VCaP (cell line): Measurements from ENCODE around the gene NAGPA.

Experiments used
- H3K27ac ChIP-seq: fragments of 450-650 bp; 2 replicates; pipeline ENCODE4 v1.5.1; 2017
- TF ChIP-seq, protein P1 (sequence below): fragments of 450-650 bp; conservative IDR thresholded peaks from 2 replicates; pipeline ENCODE4 v1.5.1; 2017; ENCODE audit warnings: mild to moderate bottlenecking, moderate library complexity

The NAGPA gene

DNA sequence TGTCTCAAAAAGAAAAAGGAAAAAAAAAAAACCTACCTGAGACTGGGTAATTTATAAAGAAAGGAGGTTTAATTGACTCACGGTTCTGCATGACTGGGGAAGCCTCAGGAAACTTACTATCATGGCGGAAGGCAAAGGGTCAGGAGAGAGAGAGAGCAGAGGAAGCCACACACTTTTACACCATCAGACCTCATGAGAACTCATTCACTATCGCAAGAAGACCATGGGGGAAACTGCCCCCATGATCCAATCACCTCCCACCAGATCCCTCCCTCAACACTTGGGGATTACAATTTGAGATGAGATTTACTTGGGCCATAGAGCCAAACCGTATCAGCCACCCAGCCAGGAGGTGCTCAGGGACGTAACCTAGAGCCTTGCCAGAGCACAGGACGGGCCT is 20.8 kb downstream of the NAGPA start:
- TF ChIP-seq, protein P1, sequence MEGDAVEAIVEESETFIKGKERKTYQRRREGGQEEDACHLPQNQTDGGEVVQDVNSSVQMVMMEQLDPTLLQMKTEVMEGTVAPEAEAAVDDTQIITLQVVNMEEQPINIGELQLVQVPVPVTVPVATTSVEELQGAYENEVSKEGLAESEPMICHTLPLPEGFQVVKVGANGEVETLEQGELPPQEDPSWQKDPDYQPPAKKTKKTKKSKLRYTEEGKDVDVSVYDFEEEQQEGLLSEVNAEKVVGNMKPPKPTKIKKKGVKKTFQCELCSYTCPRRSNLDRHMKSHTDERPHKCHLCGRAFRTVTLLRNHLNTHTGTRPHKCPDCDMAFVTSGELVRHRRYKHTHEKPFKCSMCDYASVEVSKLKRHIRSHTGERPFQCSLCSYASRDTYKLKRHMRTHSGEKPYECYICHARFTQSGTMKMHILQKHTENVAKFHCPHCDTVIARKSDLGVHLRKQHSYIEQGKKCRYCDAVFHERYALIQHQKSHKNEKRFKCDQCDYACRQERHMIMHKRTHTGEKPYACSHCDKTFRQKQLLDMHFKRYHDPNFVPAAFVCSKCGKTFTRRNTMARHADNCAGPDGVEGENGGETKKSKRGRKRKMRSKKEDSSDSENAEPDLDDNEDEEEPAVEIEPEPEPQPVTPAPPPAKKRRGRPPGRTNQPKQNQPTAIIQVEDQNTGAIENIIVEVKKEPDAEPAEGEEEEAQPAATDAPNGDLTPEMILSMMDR, result no peak
- H3K27ac ChIP-seq, result no peak overlapping the region

DNA sequence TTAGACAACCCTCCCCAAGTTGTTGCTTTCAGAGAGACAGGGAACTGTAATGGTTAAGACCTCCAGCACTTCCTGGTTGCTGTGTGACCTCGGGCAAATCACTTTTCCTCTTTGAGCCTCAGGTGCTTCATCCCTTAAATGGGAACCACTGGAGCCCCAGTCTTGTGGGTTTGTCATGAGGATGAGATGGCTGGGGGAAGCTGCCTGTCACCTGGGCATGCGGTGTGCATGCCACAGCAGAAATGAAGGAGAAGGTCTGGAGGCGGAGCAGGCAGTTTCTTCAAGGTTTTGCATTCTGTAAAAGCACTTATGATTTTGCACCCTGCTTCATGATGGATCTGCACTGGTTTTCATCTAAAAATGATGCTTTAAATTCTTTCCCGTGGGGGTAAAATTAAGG is 22.1 kb downstream of the NAGPA start:
- H3K27ac ChIP-seq, result no peak overlapping the region
- TF ChIP-seq, protein P1, result no peak

DNA sequence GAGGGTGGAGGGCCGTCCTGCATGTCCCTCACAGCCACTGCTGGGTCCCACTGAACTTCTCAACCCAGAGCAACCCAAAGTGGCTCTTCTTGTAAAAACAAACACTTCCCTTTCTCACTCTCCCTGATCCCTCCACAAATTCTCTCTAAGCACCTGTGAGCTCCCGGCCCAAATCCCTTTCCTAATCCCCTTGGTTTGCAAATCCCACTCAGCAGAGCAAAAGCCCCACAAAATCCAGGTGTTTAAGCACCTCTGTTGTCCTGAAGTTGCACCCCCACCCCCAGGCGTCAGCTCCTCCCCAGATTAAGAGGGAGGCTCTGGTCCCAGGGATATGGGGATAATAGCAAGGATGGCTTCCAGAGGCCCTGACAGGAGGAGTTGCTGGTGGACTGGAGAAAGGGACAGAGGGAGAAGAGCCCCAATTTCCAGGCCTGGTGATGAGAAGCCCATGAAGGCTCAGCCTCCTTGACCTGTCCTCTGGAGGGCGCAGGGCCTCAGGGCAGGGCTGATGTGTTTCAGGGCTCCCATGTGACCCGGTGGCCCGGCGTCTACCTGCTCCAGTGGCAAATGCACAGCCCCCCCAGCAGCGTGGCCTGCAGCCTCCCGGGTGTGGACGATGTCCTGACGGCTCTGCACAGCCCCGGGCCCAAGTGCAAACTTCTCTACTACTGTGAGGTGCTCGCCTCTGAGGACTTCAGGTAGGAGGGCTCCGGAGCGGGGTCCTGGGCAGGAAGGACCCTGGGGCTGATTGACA is 23.0 kb downstream of the NAGPA start:
- TF ChIP-seq, protein P1, result no peak

DNA sequence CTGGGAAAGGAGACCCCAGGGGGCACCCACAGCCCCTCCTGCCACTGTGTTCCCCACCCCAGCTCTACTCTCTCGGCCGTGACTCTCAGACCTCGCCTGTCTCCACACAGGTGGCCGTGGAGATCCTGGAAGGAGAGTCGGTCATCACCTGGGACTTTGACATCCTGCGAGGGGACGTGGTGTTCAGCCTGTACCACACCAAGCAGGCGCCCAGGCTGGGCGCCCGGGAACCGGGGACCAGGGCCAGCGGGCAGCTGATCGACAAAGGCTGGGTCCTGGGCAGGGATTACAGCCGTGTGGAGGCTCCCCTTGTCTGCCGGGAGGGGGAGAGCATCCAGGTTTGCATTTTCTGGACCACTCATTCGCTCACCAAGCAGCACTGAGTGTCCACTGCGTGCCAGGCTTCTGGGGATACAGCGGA is 25.4 kb downstream of the NAGPA start:
- TF ChIP-seq, protein P1, result no peak
- no peak overlapping the region for H3K27ac ChIP-seq

More for the DNA sequence above, 23.0 kb downstream of the NAGPA start:
- no peak overlapping the region for H3K27ac ChIP-seq

DNA sequence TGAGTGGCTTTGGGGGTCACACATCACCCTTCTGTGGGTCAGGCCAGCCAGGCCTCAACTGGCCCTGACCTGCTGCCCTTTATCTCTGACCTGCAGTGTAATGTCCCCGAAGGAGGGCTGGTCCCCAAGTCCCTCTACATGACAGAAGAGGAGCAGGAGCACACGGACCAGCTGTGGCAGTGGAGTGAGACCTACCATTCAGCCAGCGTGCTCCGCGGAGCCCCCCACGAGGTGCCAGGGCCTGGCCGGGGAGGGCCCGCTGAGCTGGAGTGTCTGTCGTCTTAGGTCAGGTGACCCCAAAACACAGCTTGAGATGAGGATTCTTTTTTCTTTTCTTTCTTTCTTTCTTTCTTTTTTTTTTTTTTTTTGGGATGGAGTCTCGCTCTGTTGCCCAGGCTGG is 26.5 kb downstream of the NAGPA start:
- no peak overlapping the region for H3K27ac ChIP-seq
- TF ChIP-seq, protein P1, result no peak

DNA sequence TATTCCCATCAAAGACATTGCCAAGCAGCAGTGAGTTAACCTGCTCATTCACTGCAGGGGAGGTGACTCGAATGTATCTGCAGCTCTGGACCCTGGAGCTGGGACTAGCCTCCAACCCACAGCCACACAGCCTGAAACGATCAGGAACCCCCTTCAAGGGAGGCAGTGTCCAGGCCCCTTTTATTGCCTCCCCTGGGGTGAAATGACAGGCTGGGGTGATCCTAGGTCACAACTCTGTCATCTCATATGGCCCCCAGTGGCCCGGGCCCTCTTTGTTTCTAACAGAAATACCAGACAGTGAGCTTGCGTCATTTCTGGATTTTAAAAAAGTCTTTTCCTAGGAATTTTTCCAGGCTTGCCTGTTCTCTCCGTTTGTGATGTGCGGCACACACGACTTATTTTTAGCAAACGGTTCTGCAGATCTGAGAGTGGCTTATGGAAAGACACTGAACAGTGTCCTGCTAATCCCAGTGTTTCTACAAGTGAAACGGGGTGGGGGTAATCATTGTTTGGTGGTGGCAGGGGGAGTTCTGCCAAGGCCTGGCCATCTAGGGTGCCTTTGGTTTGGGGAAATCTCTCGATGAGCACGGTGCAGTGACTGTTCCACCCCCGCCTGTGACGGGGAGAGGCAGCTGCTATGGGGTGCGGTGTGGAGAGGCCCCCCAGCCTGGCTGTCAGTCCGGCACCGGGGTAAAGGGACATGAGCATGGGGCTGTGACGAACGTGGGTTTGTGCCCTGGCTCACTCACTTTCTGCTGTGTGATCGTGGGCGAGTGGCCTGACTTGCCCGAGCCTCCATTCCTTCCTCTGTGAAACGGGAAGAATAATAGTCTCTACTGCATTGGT is 27.2 kb downstream of the NAGPA start:
- TF ChIP-seq, protein P1, result no peak

DNA sequence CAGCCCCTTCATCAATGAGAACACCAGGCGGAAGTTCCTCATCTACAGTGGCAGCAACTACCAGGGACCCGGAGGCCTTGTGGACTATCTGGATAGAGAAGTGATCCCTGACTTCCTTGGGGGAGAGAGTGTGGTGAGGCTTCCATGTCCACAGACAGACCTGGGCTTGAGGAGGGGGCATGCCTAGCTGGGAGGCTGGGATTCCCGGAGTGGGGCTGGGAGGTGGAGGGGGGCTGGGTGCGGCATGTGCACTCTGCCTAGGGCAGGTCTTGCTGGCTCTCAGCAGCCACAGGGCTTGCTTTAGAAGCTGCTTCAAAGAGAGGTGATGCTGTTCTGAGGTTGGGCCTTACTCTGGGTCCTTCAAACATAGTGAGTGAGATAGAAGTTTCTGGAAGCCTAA is 27.8 kb downstream of the NAGPA start:
- TF ChIP-seq, protein P1, result no peak
- H3K27ac ChIP-seq, result no peak overlapping the region

More for the DNA sequence above, 27.2 kb downstream of the NAGPA start:
- no peak overlapping the region for H3K27ac ChIP-seq
